SK-N-SH (cell line): ENCODE measurements around the gene GARS1.

ENCODE experiments used
- EZH2phosphoT487 ChIP-seq: fragments of 200-600 bp; sonication (generic); IDR thresholded peaks from 2 replicates; pipeline ENCODE4 v1.6.1; 2017; ENCODE audit warnings: low read depth, mixed run types, mild to moderate bottlenecking, antibody characterized with exemption, moderate library complexity, borderline replicate concordance
- TF ChIP-seq, protein P1 (sequence below): fragments of 200-600 bp; sonication (generic); IDR thresholded peaks from 2 replicates; pipeline ENCODE4 v1.6.1; 2017; ENCODE audit warnings: antibody characterized with exemption, mild to moderate bottlenecking, moderate library complexity

GRCh38 chr7:30661926-30662325, 67.2 kb downstream of the GARS1 start:
- TF ChIP-seq EZH2phosphoT487 = no peak
- TF ChIP-seq, protein P1, sequence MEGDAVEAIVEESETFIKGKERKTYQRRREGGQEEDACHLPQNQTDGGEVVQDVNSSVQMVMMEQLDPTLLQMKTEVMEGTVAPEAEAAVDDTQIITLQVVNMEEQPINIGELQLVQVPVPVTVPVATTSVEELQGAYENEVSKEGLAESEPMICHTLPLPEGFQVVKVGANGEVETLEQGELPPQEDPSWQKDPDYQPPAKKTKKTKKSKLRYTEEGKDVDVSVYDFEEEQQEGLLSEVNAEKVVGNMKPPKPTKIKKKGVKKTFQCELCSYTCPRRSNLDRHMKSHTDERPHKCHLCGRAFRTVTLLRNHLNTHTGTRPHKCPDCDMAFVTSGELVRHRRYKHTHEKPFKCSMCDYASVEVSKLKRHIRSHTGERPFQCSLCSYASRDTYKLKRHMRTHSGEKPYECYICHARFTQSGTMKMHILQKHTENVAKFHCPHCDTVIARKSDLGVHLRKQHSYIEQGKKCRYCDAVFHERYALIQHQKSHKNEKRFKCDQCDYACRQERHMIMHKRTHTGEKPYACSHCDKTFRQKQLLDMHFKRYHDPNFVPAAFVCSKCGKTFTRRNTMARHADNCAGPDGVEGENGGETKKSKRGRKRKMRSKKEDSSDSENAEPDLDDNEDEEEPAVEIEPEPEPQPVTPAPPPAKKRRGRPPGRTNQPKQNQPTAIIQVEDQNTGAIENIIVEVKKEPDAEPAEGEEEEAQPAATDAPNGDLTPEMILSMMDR = no peak
